IMR-90 (cell line): ENCODE results near the gene WEE1. TPM values are rescaled to one million over a fixed set of nuclear protein-coding genes. Genes with fewer than 3 reads are reported as not detected.

ENCODE experiments used
- ATAC-seq: fragments of 200-7000 bp; cut with Tn5 transposase; 2 replicates; pipeline ENCODE4 v1.9.1; 2020; ENCODE audit warnings: low read depth, mild to moderate bottlenecking, moderate library complexity
- BruUV-seq: library from RNA; stranded (reverse); fragments of 400-500 nt; replicated peaks from 2 replicates; lab custom pipeline; 2021; lab: Mats Ljungman, UMichigan
- CTCF ChIA-PET: fragments of 300-600 bp; formaldehyde crosslinking; extraction: SDS; loops from one replicate; lab custom pipeline; 2021; ENCODE audit warnings: antibody characterized with exemption; lab: Yijun Ruan, JAX
- POLR2A ChIA-PET: fragments of 300-600 bp; sonication (Branson Sonifier 250); formaldehyde crosslinking; loops from one replicate; lab custom pipeline; 2022; ENCODE audit warnings: antibody characterized with exemption; ENCODE audit not compliant: unreplicated experiment; lab: Charles Lee
- DNase-seq: peaks from one replicate; pipeline ENCODE4 v3.0.0; 2013
- H2AFZ ChIP-seq: replicated peaks from 2 replicates; pipeline ENCODE3; 2013; ENCODE audit warnings: low read length, mild to moderate bottlenecking; ENCODE audit not compliant: poor library complexity
- H2AK5ac ChIP-seq: 2 replicates; pipeline ENCODE4 v1.6.1; 2013; ENCODE audit warnings: low read depth, low read length, inconsistent platforms
- H2AK9ac ChIP-seq: replicated peaks from 2 replicates; pipeline ENCODE3; 2013; ENCODE audit warnings: mild to moderate bottlenecking, low read depth, low read length, moderate library complexity; ENCODE audit not compliant: poor library complexity
- H2BK120ac ChIP-seq: 2 replicates; pipeline ENCODE4 v1.6.1; 2013; ENCODE audit warnings: low read depth, low read length, inconsistent platforms
- H2BK15ac ChIP-seq: 3 replicates; pipeline ENCODE4 v1.6.1; 2013; ENCODE audit warnings: low read depth, low read length, inconsistent platforms
- H2BK20ac ChIP-seq: 2 replicates; pipeline ENCODE4 v1.6.1; 2013; ENCODE audit warnings: low read depth, mild to moderate bottlenecking, inconsistent platforms, low read length, moderate library complexity
- H2BK5ac ChIP-seq: 2 replicates; pipeline ENCODE4 v1.6.1; 2013; ENCODE audit warnings: mild to moderate bottlenecking, low read depth, low read length, inconsistent platforms; ENCODE audit not compliant: poor library complexity, severe bottlenecking
- H3K14ac ChIP-seq: replicated peaks from 2 replicates; pipeline ENCODE4 v1.6.1; 2013; ENCODE audit warnings: low read depth, low read length, inconsistent platforms
- H3K18ac ChIP-seq: 2 replicates; pipeline ENCODE4 v1.6.1; 2013; ENCODE audit warnings: low read depth, low read length, control low read depth
- H3K23ac ChIP-seq: 2 replicates; pipeline ENCODE4 v1.6.1; 2013; ENCODE audit warnings: low read depth, low read length, inconsistent platforms
- H3K27ac ChIP-seq: 2 replicates; pipeline ENCODE4 v1.5.1; 2013; ENCODE audit warnings: mild to moderate bottlenecking, control low read depth, low read length; ENCODE audit not compliant: insufficient read depth
- H3K27me3 ChIP-seq: 2 replicates; pipeline ENCODE4 v1.6.1; 2013; ENCODE audit warnings: low read length; ENCODE audit not compliant: control insufficient read depth, insufficient read depth
- H3K36me3 ChIP-seq: 2 replicates; pipeline ENCODE4 v1.6.1; 2013; ENCODE audit warnings: low read length, mixed read lengths; ENCODE audit not compliant: control insufficient read depth, insufficient read depth
- H3K4ac ChIP-seq: 2 replicates; pipeline ENCODE4 v1.6.1; 2013; ENCODE audit warnings: low read depth, low read length, inconsistent platforms
- H3K4me1 ChIP-seq: 2 replicates; pipeline ENCODE4 v1.6.1; 2013; ENCODE audit warnings: low read length, mixed read lengths; ENCODE audit not compliant: control insufficient read depth, insufficient read depth
- H3K4me2 ChIP-seq: 2 replicates; pipeline ENCODE4 v1.6.1; 2013; ENCODE audit warnings: low read depth, mild to moderate bottlenecking, control low read depth, low read length, moderate library complexity
- H3K4me3 ChIP-seq: 2 replicates; pipeline ENCODE4 v1.5.1; 2013; ENCODE audit warnings: low read depth, mild to moderate bottlenecking, control low read depth, low read length, moderate library complexity; ENCODE audit not compliant: insufficient read depth
- H3K56ac ChIP-seq: 2 replicates; pipeline ENCODE4 v1.6.1; 2013; ENCODE audit warnings: low read length, inconsistent platforms; ENCODE audit not compliant: insufficient read depth; ENCODE audit errors: extremely low read depth
- H3K79me1 ChIP-seq, 2 experiments: 2 replicates each; pipeline ENCODE4 v1.6.1; 2013; ENCODE audit warnings: low read length in 2 of 2, inconsistent platforms in 1 of 2, low read depth in 1 of 2
- H3K9ac ChIP-seq: 2 replicates; pipeline ENCODE4 v1.6.1; 2013; ENCODE audit warnings: low read depth, low read length, control low read depth
- H3K9me1 ChIP-seq: 2 replicates; pipeline ENCODE4 v1.6.1; 2013; ENCODE audit warnings: low read length, inconsistent platforms; ENCODE audit not compliant: insufficient read depth
- H3K9me3 ChIP-seq: 2 replicates; pipeline ENCODE4 v1.6.1; 2013; ENCODE audit warnings: low read length; ENCODE audit not compliant: control insufficient read depth, insufficient read depth
- H4K20me1 ChIP-seq: 2 replicates; pipeline ENCODE4 v1.6.1; 2013; ENCODE audit warnings: low read length, inconsistent platforms; ENCODE audit not compliant: insufficient read depth
- H4K5ac ChIP-seq: 2 replicates; pipeline ENCODE4 v1.6.1; 2013; ENCODE audit warnings: mild to moderate bottlenecking, low read depth, low read length, control low read depth
- H4K8ac ChIP-seq, 2 experiments: 2 replicates each; pipeline ENCODE4 v1.6.1; 2013; ENCODE audit warnings: low read depth in 2 of 2, low read length in 2 of 2, control low read depth in 1 of 2, inconsistent platforms in 1 of 2
- H4K91ac ChIP-seq: 2 replicates; pipeline ENCODE4 v1.6.1; 2013; ENCODE audit warnings: low read depth, low read length, inconsistent platforms; ENCODE audit not compliant: insufficient read depth
- CTCF ChIP-seq: conservative IDR thresholded peaks from 2 replicates; pipeline ENCODE4 v1.5.1; 2012; ENCODE audit warnings: mild to moderate bottlenecking, low read depth, low read length, improper control_type of control experiment
- FOS ChIP-seq: fragments of 150-350 bp; IDR thresholded peaks from 2 replicates; pipeline ENCODE4 v1.6.1; 2016; ENCODE audit warnings: low read depth, low read length
- RFX5 ChIP-seq: IDR thresholded peaks from 2 replicates; pipeline ENCODE4 v1.8.0; 2012; ENCODE audit warnings: low read depth, mild to moderate bottlenecking, low read length, moderate library complexity
- WGBS, 2 experiments: methylation state at CpG; one replicate each; pipeline versions ENCODE4 v1.1.5 to v1.1.7; 2013; ENCODE audit warnings: missing lambda C conversion rate in 2 of 2; ENCODE audit not compliant: insufficient read length in 1 of 2; ENCODE audit errors: extremely low coverage in 2 of 2; 5-methylcytosine and 5-hydroxymethylcytosine counted together
- dilution Hi-C: fragments of 300-500 bp; cut with HindIII; formaldehyde crosslinking; loops from one replicate; pipeline ENCODE4 v1.14.3; 2018; ENCODE audit warnings: low sequenced_read_pairs; ENCODE audit not compliant: unreplicated experiment
- in situ Hi-C: fragments of 300-500 bp; cut with MboI; formaldehyde crosslinking; loops from 3 replicates; pipeline ENCODE4 v1.14.3; 2019; ENCODE audit warnings: low sequenced_read_pairs, inconsistent platforms, mixed read lengths
- intact Hi-C: fragments of 100-400 bp; cut with micrococcal nuclease; formaldehyde crosslinking; loops from 2 replicates; pipeline ENCODE4 v1.10.0; 2022
- polyA plus RNA-seq, 3 experiments: library from polyadenylated mRNA; depleted of rRNA; stranded (reverse); fragments of >200 nt; gene quantifications; 2 replicates each; pipeline ENCODE4 v1.2.3, GENCODE V29; 2012; ENCODE audit warnings: low replicate concordance in 1 of 3
- total RNA-seq: library from RNA; depleted of rRNA; stranded (reverse); fragments of >200 nt; gene quantifications from 2 replicates; pipeline ENCODE4 v1.2.3, GENCODE V29; 2012

WEE1 gene
- total and polyA plus RNA-seq, 2 of the 4 experiments (the other 2 are of a cell fraction): 26.5 to 29.2 TPM

- TF ChIP-seq FOS: no peak
Observed at GRCh38 chr11:9569588-9570164, 3.8 kb upstream of the WEE1 start (continued).

- no peak overlapping the region for H4K5ac ChIP-seq
- WGBS, 2 experiments: 80% methylated on average over 1 of the region's 9 CpGs; no CpG with 5 or more reads in 1 of the 2 experiments
- no peak overlapping the region for H2AK9ac ChIP-seq
- no peak overlapping the region for H3K27ac ChIP-seq
- H2BK120ac ChIP-seq: peak overlapping the region; percentile 31; the same call in 1 of the 2 replicates
- CTCF ChIA-PET: no interaction called here
- H4K8ac ChIP-seq: no peak overlapping the region
- dilution Hi-C loops: no loop called here
- no peak overlapping the region for H3K14ac ChIP-seq
- H2AFZ ChIP-seq: no peak overlapping the region
- H3K9me3 ChIP-seq: no peaks in the 10 kb centered on the region
- H4K91ac ChIP-seq: no peak overlapping the region
- no peaks in the 10 kb centered on the region; the same call in 1 of the 2 replicates for H3K36me3 ChIP-seq
- H3K9me1 ChIP-seq: peaks cover 6% of the 10 kb centered on the region; the same call in 1 of the 2 replicates
- 0 out of 2 replicates have a peak overlapping the region, but pooled peaks have one; percentile 15 for H3K4ac ChIP-seq
- no peaks in the 10 kb centered on the region for H3K27me3 ChIP-seq
- H2BK20ac ChIP-seq: peak overlapping the region; percentile 73
- in situ Hi-C loops: no loop called here
- no peak overlapping the region for H3K56ac ChIP-seq
- H2BK5ac ChIP-seq: no peak overlapping the region
- peak overlapping the region; percentile 38; the same call in 1 of the 2 replicates for H2AK5ac ChIP-seq
- no peak overlapping the region for H3K23ac ChIP-seq
- peaks cover 3 to 25% of the 10 kb centered on the region in 2 experiments; a peak in 3 of 4 replicates for H3K79me1 ChIP-seq
- no peak overlapping the region for H3K18ac ChIP-seq
- H3K4me1 ChIP-seq: peaks cover 4% of the 10 kb centered on the region; the same call in 1 of the 2 replicates
- H4K20me1 ChIP-seq: peaks cover 3% of the 10 kb centered on the region; the same call in 1 of the 2 replicates
- intact Hi-C loops: loop anchor here (5.0 kb wide), 1 partner anchor 177 kb away; no protein-coding TSS in a partner anchor
- no peak overlapping the region for H3K4me3 ChIP-seq
- TF ChIP-seq RFX5 (no peak), CTCF (no peak)
- peak overlapping the region; percentile 3; the same call in 2 of the 3 replicates for H2BK15ac ChIP-seq
- POLR2A ChIA-PET: interaction anchor here (0.6 kb wide), 1 partner anchor 228 kb away, joined by 5 read pairs; no protein-coding TSS in a partner anchor
- no peak for DNase-seq
- ATAC-seq: no peak
- no TSS peak for BruUV-seq
- H3K9ac ChIP-seq: no peak overlapping the region
- no peak overlapping the region for H3K4me2 ChIP-seq
Observed at GRCh38 chr11:9570313-9571025, 3.0 kb upstream of the WEE1 start.
